Measurements from ENCODE around the gene MYO1B.

MYO1B gene

GRCh38 chr2:191312662-191313061, 67.5 kb downstream of the MYO1B start:
- no peak for TF ChIP-seq CTCF (IDR thresholded peaks at IDR 0.05; ENCODE audit: extremely low read depth, missing control alignments)
- DNase-seq (ENCODE audit: low spot score), result no peak

- no peak for DNase-seq (ENCODE audit: low spot score)
- no peak for TF ChIP-seq CTCF (IDR thresholded peaks at IDR 0.05; ENCODE audit: extremely low read depth, missing control alignments)
Measured at GRCh38 chr2:191314697-191315364, 69.6 kb downstream of the MYO1B start.

- DNase-seq (ENCODE audit: low spot score), result no peak
- TF ChIP-seq CTCF (IDR thresholded peaks at IDR 0.05; ENCODE audit: extremely low read depth, missing control alignments), result no peak
Measured at GRCh38 chr2:191315365-191315752, 70.2 kb downstream of the MYO1B start.

- no peak for TF ChIP-seq CTCF (IDR thresholded peaks at IDR 0.05; ENCODE audit: extremely low read depth, missing control alignments)
- DNase-seq (ENCODE audit: low spot score), result no peak
Measured at GRCh38 chr2:191316246-191316994, 71.2 kb downstream of the MYO1B start.

- no peak for TF ChIP-seq CTCF (IDR thresholded peaks at IDR 0.05; ENCODE audit: extremely low read depth, missing control alignments)
- DNase-seq (ENCODE audit: low spot score), result no peak
Measured at GRCh38 chr2:191318037-191318728, 73.0 kb downstream of the MYO1B start.

GRCh38 chr2:191318729-191319078, 73.5 kb downstream of the MYO1B start:
- TF ChIP-seq CTCF (IDR thresholded peaks at IDR 0.05; ENCODE audit: extremely low read depth, missing control alignments), result no peak

GRCh38 chr2:191319186-191319585, 74.0 kb downstream of the MYO1B start:
- no peak for DNase-seq (ENCODE audit: low spot score)

More at GRCh38 chr2:191318729-191319078, 73.5 kb downstream of the MYO1B start:
- no peak for DNase-seq (ENCODE audit: low spot score)

More at GRCh38 chr2:191319186-191319585, 74.0 kb downstream of the MYO1B start:
- TF ChIP-seq CTCF (IDR thresholded peaks at IDR 0.05; ENCODE audit: extremely low read depth, missing control alignments), result no peak
